OCI-LY7 (cell line): Measurements from ENCODE around the gene SLCO2A1. TPM values are rescaled to one million over a fixed set of nuclear protein-coding genes. Genes with fewer than 3 reads are reported as not detected.

ENCODE experiments used
- BruUV-seq: library from RNA; stranded (reverse); fragments of 400-500 nt; replicated peaks from 2 replicates; lab custom pipeline; 2021; lab: Mats Ljungman, UMichigan
- CTCF ChIA-PET: fragments of 300-600 bp; sonication (Branson Sonifier 250); formaldehyde crosslinking; loops from one replicate; lab custom pipeline; 2022; ENCODE audit warnings: antibody characterized with exemption; ENCODE audit not compliant: unreplicated experiment; lab: Charles Lee
- POLR2A ChIA-PET: fragments of 300-600 bp; sonication (Branson Sonifier 250); formaldehyde crosslinking; loops from one replicate; lab custom pipeline; 2022; ENCODE audit warnings: antibody characterized with exemption; lab: Charles Lee
- DNase-seq: peaks from one replicate; pipeline ENCODE4 v3.0.0-alpha.2; 2015; ENCODE audit warnings: low spot score
- H2AFZ ChIP-seq: fragments of 200-600 bp; sonication (generic), shearing (Covaris generic); 2 replicates; pipeline ENCODE4 v1.6.1; 2014; ENCODE audit warnings: mild to moderate bottlenecking, antibody characterized with exemption, low read length, moderate library complexity
- H3K27ac ChIP-seq: fragments of 200-600 bp; sonication (generic); 2 replicates; pipeline ENCODE4 v1.5.1; 2014; ENCODE audit warnings: mixed run types, low read depth, mild to moderate bottlenecking, moderate library complexity, low read length, inconsistent platforms; ENCODE audit not compliant: poor library complexity, severe bottlenecking
- H3K36me3 ChIP-seq: fragments of 200-600 bp; sonication (generic); 2 replicates; pipeline ENCODE4 v1.6.1; 2014; ENCODE audit warnings: mild to moderate bottlenecking, antibody characterized with exemption, low read length, moderate library complexity, mixed read lengths; ENCODE audit not compliant: insufficient read depth
- H3K4me1 ChIP-seq: fragments of 200-600 bp; sonication (generic); 2 replicates; pipeline ENCODE4 v1.5.1; 2014; ENCODE audit warnings: mild to moderate bottlenecking, low read length; ENCODE audit not compliant: insufficient read depth, poor library complexity, severe bottlenecking
- H3K4me2 ChIP-seq: fragments of 200-600 bp; sonication (generic); 2 replicates; pipeline ENCODE4 v1.6.1; 2014; ENCODE audit warnings: mild to moderate bottlenecking, low read length
- H3K4me3 ChIP-seq: fragments of 200-600 bp; sonication (generic); 2 replicates; pipeline ENCODE4 v1.5.1; 2014; ENCODE audit warnings: mild to moderate bottlenecking, low read depth, low read length; ENCODE audit not compliant: poor library complexity, severe bottlenecking
- H3K79me2 ChIP-seq: fragments of 200-600 bp; sonication (generic); 2 replicates; pipeline ENCODE4 v1.6.1; 2016; ENCODE audit warnings: low read depth, mild to moderate bottlenecking, low read length, moderate library complexity, mixed read lengths; ENCODE audit not compliant: insufficient read depth
- H3K9me2 ChIP-seq: fragments of 200-600 bp; sonication (generic); 2 replicates; pipeline ENCODE4 v1.6.1; 2016; ENCODE audit warnings: mild to moderate bottlenecking, low read length, mixed read lengths; ENCODE audit not compliant: insufficient read depth
- H3K9me3 ChIP-seq: fragments of 200-600 bp; sonication (generic); 2 replicates; pipeline ENCODE4 v1.6.1; 2014; ENCODE audit warnings: mild to moderate bottlenecking, mixed run types, low read length, mixed read lengths
- H4K20me1 ChIP-seq: fragments of 200-600 bp; sonication (generic); 2 replicates; pipeline ENCODE4 v1.6.1; 2014; ENCODE audit warnings: mild to moderate bottlenecking, antibody characterized with exemption, low read length, moderate library complexity, mixed read lengths; ENCODE audit not compliant: insufficient read depth
- CTCF ChIP-seq: fragments of 200-600 bp; sonication (generic); conservative IDR thresholded peaks from 2 replicates; pipeline ENCODE4 v1.5.1; 2014; ENCODE audit warnings: mild to moderate bottlenecking, antibody characterized with exemption, low read length, moderate library complexity, mixed read lengths
- EZH2phosphoT487 ChIP-seq: fragments of 200-600 bp; sonication (generic); IDR thresholded peaks from 2 replicates; pipeline ENCODE4 v1.6.1; 2018; ENCODE audit warnings: low read depth, borderline replicate concordance, mild to moderate bottlenecking, mixed run types, antibody characterized with exemption, low read length, moderate library complexity, mixed read lengths
- intact Hi-C: fragments of 100-400 bp; cut with micrococcal nuclease; formaldehyde crosslinking; loops from one replicate; pipeline ENCODE4 v1.10.0; 2022; ENCODE audit not compliant: unreplicated experiment
- total RNA-seq, 2 experiments: library from RNA; depleted of rRNA in 1 of 2; stranded (reverse); fragments of >200 nt in 1 of 2; shearing (Covaris generic) in 1 of 2; gene quantifications; 2 replicates each; pipeline ENCODE4 v1.2.3, GENCODE V29; 2014 to 2022

Gene SLCO2A1
- total RNA-seq, 2 experiments from 2014 or later: not detected

GRCh38 chr3:134052370-134052769 is 22.6 kb upstream of the SLCO2A1 start:
- Histone ChIP-seq H3K9me3 (no peaks in the 10 kb centered on the region), H2AFZ (no peak overlapping the region), H3K4me3 (no peak overlapping the region), H3K36me3 (no peaks in the 10 kb centered on the region), H3K4me2 (no peak overlapping the region), H3K79me2 (no peaks in the 10 kb centered on the region), H3K27ac (no peak overlapping the region), H4K20me1 (no peaks in the 10 kb centered on the region), H3K9me2 (no peaks in the 10 kb centered on the region), H3K4me1 (no peaks in the 10 kb centered on the region)
- ChIA-PET CTCF (no interaction called here), POLR2A (interaction anchor here (0.7 kb wide), 1 partner anchor 961 kb away, joined by 4 read pairs; no protein-coding TSS in a partner anchor)
- intact Hi-C loops: no loop called here
- TF ChIP-seq EZH2phosphoT487: no peak
- TF ChIP-seq CTCF: no peak
- no peak for DNase-seq
- BruUV-seq: no TSS peak

DNA sequence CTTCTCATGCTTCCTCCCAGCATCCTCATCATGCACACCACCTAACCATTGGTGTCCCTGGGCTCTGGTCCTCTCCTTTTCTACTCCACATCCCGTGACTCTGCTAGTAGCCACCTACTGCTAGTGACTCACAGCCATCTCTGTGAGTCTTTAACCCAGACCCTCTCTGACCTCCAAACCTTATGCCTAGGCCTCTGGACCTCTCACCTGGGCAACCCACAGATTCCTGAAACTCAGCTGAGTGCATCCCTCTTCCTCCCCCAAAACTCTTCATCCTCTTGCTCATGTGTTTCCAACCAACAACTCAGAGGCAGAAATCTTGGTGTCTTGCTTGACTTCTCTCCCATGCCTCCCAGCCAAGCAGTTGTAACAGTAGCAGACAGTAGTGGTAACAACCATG is 20.0 kb upstream of the SLCO2A1 start:
- Histone ChIP-seq H3K4me1 (no peaks in the 10 kb centered on the region), H3K36me3 (no peaks in the 10 kb centered on the region), H3K4me2 (no peak overlapping the region), H3K9me3 (peaks cover 6% of the 10 kb centered on the region), H4K20me1 (no peaks in the 10 kb centered on the region), H2AFZ (no peak overlapping the region), H3K27ac (no peak overlapping the region), H3K4me3 (no peak overlapping the region), H3K79me2 (no peaks in the 10 kb centered on the region), H3K9me2 (no peaks in the 10 kb centered on the region)
- intact Hi-C loops: no loop called here
- no peak for DNase-seq
- BruUV-seq: no TSS peak
- TF ChIP-seq EZH2phosphoT487 (no peak), CTCF (no peak)
- POLR2A ChIA-PET: interaction anchor here (0.6 to 1.1 kb wide), 3 partner anchors 10 to 26 kb away, joined by 3 to 6 read pairs (median 4); no protein-coding TSS in a partner anchor
- CTCF ChIA-PET: no interaction called here

DNA sequence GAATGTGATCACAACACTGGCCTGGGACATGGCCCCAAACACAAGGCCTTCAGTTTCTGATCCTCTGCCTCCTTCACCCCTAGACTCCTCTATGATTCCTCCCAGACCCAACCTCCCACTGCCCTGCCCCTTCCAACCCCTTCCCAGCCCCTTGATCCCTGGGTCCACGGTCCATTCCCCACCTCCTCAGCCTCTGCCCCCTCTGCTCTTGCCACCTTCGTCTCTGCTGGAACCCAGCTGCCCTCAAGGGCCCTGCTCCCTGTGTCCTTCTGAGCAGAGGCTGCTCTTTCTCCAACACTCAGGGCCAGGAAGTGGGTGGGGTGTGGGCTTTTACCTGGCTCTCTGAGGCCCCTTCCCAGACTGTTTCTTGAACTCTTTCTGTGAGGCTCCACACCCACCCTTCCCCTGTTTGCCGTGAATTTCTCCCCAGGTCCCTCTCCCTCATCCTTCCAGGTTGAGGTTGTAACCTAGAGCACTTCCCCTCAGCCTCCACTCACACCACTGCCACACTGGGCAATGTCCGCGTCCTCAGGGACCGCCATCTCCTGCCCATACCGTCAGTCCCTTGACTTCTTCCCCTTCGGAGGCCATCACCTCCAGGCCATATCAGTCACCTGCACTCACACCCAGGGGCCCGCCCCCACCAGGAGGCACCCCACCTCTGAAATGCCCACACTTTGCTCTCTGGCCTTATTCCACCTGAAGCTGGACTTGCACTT is 18.7 kb upstream of the SLCO2A1 start:
- H3K79me2 ChIP-seq: no peaks in the 10 kb centered on the region

More for the DNA sequence above, 18.7 kb upstream of the SLCO2A1 start:
- no peak overlapping the region for H2AFZ ChIP-seq
- no peak overlapping the region for H3K4me2 ChIP-seq
- no peak overlapping the region for H3K4me3 ChIP-seq
- BruUV-seq: no TSS peak
- POLR2A ChIA-PET: no interaction called here
- H3K36me3 ChIP-seq: no peaks in the 10 kb centered on the region
- H4K20me1 ChIP-seq: no peaks in the 10 kb centered on the region
- DNase-seq: no peak
- peaks cover 14% of the 10 kb centered on the region for H3K9me3 ChIP-seq
- no peak overlapping the region for H3K27ac ChIP-seq
- no peak for TF ChIP-seq CTCF
- no peak for TF ChIP-seq EZH2phosphoT487
- no peaks in the 10 kb centered on the region for H3K9me2 ChIP-seq
- H3K4me1 ChIP-seq: no peaks in the 10 kb centered on the region
- intact Hi-C loops: no loop called here
- CTCF ChIA-PET: no interaction called here
